HepG2 (cell line): Measurements from ENCODE around the gene METTL26. TPM values are rescaled to one million over a fixed set of nuclear protein-coding genes. Genes with fewer than 3 reads are reported as not detected.
A peak's percentile ranks its signal among the peaks of the same experiment; 100 is the strongest.

Experiments used
- POGZ ChIP-seq: sonication (generic); formaldehyde crosslinking; IDR thresholded peaks from 2 replicates; pipeline ENCODE4 v1.4.0; 2020; ENCODE audit warnings: mild to moderate bottlenecking, missing genetic modification reagents
- RFXAP ChIP-seq: sonication (generic); formaldehyde crosslinking; IDR thresholded peaks from 2 replicates; pipeline ENCODE4 v1.4.0; 2020; ENCODE audit warnings: missing genetic modification reagents, borderline replicate concordance
- SAP130 ChIP-seq: IDR thresholded peaks from 2 replicates; pipeline ENCODE4 v1.6.1; 2016; ENCODE audit warnings: low read depth
- SNAI1 ChIP-seq: sonication (generic); formaldehyde crosslinking; IDR thresholded peaks from 2 replicates; pipeline ENCODE4 v1.5.0; 2020; ENCODE audit warnings: mild to moderate bottlenecking, missing genetic modification reagents, borderline replicate concordance
- ZNF225 ChIP-seq: sonication (generic); formaldehyde crosslinking; IDR thresholded peaks from 2 replicates; pipeline ENCODE4 v1.4.0; 2020; ENCODE audit warnings: mild to moderate bottlenecking, missing genetic modification reagents
- ZNF350 ChIP-seq: sonication (generic); formaldehyde crosslinking; IDR thresholded peaks from 2 replicates; pipeline ENCODE4 v1.4.0; 2020; ENCODE audit warnings: mild to moderate bottlenecking, low read depth, missing genetic modification reagents, borderline replicate concordance
- ZNF549 ChIP-seq: sonication (generic); formaldehyde crosslinking; IDR thresholded peaks from 2 replicates; pipeline ENCODE4 v1.5.0; 2020; ENCODE audit warnings: missing genetic modification reagents
- ZNF772 ChIP-seq: sonication (generic); formaldehyde crosslinking; IDR thresholded peaks from 2 replicates; pipeline ENCODE4 v1.5.0; 2020; ENCODE audit warnings: mild to moderate bottlenecking, missing genetic modification reagents
- polyA plus RNA-seq, 8 experiments: library from polyadenylated mRNA; depleted of rRNA in 3 of 8; stranded (reverse) in 7 of 8; unstranded in 1 of 8; fragments of >200 nt; fragmentation: Illumina TruSeq in 4 of 8; extraction: Trizol in 4 of 8; gene quantifications; 2 replicates each; pipeline versions ENCODE4 v1.2.1 to v1.2.3, GENCODE V29; 2011 to 2016; ENCODE audit warnings: low read depth in 4 of 8, missing spikeins in 1 of 8, mixed read lengths in 1 of 8; ENCODE audit not compliant: insufficient read depth in 1 of 8
- total RNA-seq, 5 experiments: library from RNA; depleted of rRNA; stranded (reverse); fragments of >200 nt; fragmentation: Illumina TruSeq; extraction: Trizol; gene quantifications; 2 replicates each; pipeline ENCODE4 v1.2.3, GENCODE V29; 2016; ENCODE audit warnings: low read depth in 1 of 5
- TF ChIP-seq, protein P1 (sequence below): sonication (generic); formaldehyde crosslinking; IDR thresholded peaks from 2 replicates; pipeline ENCODE4 v1.5.0; 2020; ENCODE audit warnings: mild to moderate bottlenecking, missing genetic modification reagents
- TF ChIP-seq, protein P2 (sequence below): sonication (generic); formaldehyde crosslinking; IDR thresholded peaks from 2 replicates; pipeline ENCODE4 v1.5.0; 2020; ENCODE audit warnings: missing genetic modification reagents
- TF ChIP-seq, protein P3 (sequence below): IDR thresholded peaks from 2 replicates; pipeline ENCODE4 v1.6.1; 2016
- TF ChIP-seq, protein P4 (sequence below): IDR thresholded peaks from 2 replicates; pipeline ENCODE4 v1.6.1; 2012; ENCODE audit warnings: inconsistent platforms
- TF ChIP-seq, protein P5 (sequence below): sonication (generic); formaldehyde crosslinking; IDR thresholded peaks from 2 replicates; pipeline ENCODE4 v1.5.0; 2020; ENCODE audit warnings: mild to moderate bottlenecking, missing genetic modification reagents
- TF ChIP-seq, protein P6 (sequence below): sonication (generic); formaldehyde crosslinking; IDR thresholded peaks from 2 replicates; pipeline ENCODE4 v1.4.0; 2020; ENCODE audit warnings: missing genetic modification reagents
- TF ChIP-seq, protein P7 (sequence below), 2 experiments: sonication (generic) in 1 of 2; formaldehyde crosslinking in 1 of 2; IDR thresholded peaks; 2 replicates each; pipeline versions ENCODE4 v1.4.0 to v1.6.1; 2018 to 2020; ENCODE audit warnings: missing genetic modification reagents in 2 of 2, borderline replicate concordance in 1 of 2, low read depth in 1 of 2, mild to moderate bottlenecking in 1 of 2, missing biosample characterization in 1 of 2

METTL26 gene
- total and polyA plus RNA-seq, 2 of the 13 experiments (the other 11 are each of a cell fraction or from before 2014, with no cell fraction given) = 65.5 to 70.1 TPM

DNA sequence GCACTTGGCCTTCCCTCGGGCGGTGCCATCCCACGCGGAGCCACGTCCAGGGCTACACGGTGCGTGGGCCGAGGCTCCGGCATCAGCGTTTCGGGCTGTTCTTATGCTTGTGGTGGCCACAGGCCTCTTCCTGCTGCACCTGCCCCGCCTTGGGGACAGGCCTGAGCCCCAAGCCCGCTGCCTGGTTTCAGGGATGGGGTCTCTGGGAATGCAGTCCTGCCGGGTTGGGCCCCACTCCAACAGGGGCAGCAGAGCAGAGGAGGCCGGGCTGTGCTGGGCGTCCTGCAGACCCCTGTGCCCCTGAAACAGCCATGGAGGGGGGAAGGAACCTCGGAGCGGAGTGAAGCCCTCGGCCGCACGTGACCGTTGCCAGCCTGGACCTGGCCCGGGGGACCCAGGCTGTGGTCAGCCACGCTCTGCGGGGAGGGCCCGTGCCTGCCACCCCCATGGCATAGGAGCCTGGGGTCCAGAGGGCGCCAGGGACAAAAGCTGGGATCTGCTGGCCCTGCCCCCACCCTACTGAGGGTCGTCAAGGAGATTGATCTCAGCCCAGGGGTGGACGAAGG lies 5.8 kb downstream of the METTL26 start (continued):
- TF ChIP-seq POGZ (CRISPR knock-in tag) (0 out of 2 replicates have a peak, but pooled peaks have one; percentile 5), ZNF772 (CRISPR knock-in tag) (no peak), ZNF225 (no peak), RFXAP (CRISPR knock-in tag) (peak; percentile 49; the same call in 1 of the 2 replicates), SNAI1 (peak; percentile 83; the same call in 1 of the 2 replicates), ZNF350 (CRISPR knock-in tag) (peak; percentile 49; the same call in 1 of the 2 replicates), ZNF549 (0 out of 2 replicates have a peak, but pooled peaks have one; percentile 38), SAP130 (CRISPR knock-in tag) (no peak)
- TF ChIP-seq, protein P1, sequence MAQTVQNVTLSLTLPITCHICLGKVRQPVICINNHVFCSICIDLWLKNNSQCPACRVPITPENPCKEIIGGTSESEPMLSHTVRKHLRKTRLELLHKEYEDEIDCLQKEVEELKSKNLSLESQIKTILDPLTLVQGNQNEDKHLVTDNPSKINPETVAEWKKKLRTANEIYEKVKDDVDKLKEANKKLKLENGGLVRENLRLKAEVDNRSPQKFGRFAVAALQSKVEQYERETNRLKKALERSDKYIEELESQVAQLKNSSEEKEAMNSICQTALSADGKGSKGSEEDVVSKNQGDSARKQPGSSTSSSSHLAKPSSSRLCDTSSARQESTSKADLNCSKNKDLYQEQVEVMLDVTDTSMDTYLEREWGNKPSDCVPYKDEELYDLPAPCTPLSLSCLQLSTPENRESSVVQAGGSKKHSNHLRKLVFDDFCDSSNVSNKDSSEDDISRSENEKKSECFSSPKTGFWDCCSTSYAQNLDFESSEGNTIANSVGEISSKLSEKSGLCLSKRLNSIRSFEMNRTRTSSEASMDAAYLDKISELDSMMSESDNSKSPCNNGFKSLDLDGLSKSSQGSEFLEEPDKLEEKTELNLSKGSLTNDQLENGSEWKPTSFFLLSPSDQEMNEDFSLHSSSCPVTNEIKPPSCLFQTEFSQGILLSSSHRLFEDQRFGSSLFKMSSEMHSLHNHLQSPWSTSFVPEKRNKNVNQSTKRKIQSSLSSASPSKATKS (CRISPR knock-in tag) = 0 out of 2 replicates have a peak, but pooled peaks have one; percentile 42
- TF ChIP-seq, protein P2, sequence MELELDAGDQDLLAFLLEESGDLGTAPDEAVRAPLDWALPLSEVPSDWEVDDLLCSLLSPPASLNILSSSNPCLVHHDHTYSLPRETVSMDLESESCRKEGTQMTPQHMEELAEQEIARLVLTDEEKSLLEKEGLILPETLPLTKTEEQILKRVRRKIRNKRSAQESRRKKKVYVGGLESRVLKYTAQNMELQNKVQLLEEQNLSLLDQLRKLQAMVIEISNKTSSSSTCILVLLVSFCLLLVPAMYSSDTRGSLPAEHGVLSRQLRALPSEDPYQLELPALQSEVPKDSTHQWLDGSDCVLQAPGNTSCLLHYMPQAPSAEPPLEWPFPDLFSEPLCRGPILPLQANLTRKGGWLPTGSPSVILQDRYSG = 0 out of 2 replicates have a peak, but pooled peaks have one; percentile 38
- TF ChIP-seq, protein P3, sequence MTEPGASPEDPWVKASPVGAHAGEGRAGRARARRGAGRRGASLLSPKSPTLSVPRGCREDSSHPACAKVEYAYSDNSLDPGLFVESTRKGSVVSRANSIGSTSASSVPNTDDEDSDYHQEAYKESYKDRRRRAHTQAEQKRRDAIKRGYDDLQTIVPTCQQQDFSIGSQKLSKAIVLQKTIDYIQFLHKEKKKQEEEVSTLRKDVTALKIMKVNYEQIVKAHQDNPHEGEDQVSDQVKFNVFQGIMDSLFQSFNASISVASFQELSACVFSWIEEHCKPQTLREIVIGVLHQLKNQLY (CRISPR knock-in tag) = 0 out of 2 replicates have a peak, but pooled peaks have one; percentile 18
- TF ChIP-seq, protein P4, sequence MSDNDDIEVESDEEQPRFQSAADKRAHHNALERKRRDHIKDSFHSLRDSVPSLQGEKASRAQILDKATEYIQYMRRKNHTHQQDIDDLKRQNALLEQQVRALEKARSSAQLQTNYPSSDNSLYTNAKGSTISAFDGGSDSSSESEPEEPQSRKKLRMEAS = peak; percentile 79
- TF ChIP-seq, protein P5, sequence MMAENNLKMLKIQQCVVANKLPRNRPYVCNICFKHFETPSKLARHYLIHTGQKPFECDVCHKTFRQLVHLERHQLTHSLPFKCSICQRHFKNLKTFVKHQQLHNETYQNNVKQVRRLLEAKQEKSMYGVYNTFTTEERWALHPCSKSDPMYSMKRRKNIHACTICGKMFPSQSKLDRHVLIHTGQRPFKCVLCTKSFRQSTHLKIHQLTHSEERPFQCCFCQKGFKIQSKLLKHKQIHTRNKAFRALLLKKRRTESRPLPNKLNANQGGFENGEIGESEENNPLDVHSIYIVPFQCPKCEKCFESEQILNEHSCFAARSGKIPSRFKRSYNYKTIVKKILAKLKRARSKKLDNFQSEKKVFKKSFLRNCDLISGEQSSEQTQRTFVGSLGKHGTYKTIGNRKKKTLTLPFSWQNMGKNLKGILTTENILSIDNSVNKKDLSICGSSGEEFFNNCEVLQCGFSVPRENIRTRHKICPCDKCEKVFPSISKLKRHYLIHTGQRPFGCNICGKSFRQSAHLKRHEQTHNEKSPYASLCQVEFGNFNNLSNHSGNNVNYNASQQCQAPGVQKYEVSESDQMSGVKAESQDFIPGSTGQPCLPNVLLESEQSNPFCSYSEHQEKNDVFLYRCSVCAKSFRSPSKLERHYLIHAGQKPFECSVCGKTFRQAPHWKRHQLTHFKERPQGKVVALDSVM (CRISPR knock-in tag) = 0 out of 2 replicates have a peak, but pooled peaks have one; percentile 2
- TF ChIP-seq, protein P6, sequence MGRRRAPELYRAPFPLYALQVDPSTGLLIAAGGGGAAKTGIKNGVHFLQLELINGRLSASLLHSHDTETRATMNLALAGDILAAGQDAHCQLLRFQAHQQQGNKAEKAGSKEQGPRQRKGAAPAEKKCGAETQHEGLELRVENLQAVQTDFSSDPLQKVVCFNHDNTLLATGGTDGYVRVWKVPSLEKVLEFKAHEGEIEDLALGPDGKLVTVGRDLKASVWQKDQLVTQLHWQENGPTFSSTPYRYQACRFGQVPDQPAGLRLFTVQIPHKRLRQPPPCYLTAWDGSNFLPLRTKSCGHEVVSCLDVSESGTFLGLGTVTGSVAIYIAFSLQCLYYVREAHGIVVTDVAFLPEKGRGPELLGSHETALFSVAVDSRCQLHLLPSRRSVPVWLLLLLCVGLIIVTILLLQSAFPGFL (CRISPR knock-in tag) = no peak
- TF ChIP-seq, protein P7, sequence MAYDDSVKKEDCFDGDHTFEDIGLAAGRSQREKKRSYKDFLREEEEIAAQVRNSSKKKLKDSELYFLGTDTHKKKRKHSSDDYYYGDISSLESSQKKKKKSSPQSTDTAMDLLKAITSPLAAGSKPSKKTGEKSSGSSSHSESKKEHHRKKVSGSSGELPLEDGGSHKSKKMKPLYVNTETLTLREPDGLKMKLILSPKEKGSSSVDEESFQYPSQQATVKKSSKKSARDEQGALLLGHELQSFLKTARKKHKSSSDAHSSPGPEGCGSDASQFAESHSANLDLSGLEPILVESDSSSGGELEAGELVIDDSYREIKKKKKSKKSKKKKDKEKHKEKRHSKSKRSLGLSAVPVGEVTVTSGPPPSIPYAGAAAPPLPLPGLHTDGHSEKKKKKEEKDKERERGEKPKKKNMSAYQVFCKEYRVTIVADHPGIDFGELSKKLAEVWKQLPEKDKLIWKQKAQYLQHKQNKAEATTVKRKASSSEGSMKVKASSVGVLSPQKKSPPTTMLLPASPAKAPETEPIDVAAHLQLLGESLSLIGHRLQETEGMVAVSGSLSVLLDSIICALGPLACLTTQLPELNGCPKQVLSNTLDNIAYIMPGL (CRISPR knock-in tag; IDR thresholded peaks at IDR 0.05; ENCODE audit: borderline replicate concordance in 1 of 2, low read depth in 1 of 2) = no peak
